GM12878 (cell line): ENCODE data around the gene STX7. TPM values are rescaled to one million over a fixed set of nuclear protein-coding genes. Genes with fewer than 3 reads are reported as not detected.
"Not testable (repeated sequence)": the region's sequence is repeated elsewhere in the genome, so short reads cannot be mapped to it uniquely, and the experiment has no call there.

Experiments used
- ATAC-seq: fragments of 200-7000 bp; cut with Tn5 transposase; 3 replicates; pipeline ENCODE4 v1.9.1; 2020; ENCODE audit warnings: mild to moderate bottlenecking, moderate library complexity
- BruUV-seq: library from RNA; stranded (reverse); fragments of 400-500 nt; replicated peaks from 2 replicates; lab custom pipeline; 2021; lab: Mats Ljungman, UMichigan
- CTCF ChIA-PET: fragments of 300-600 bp; sonication (Branson Sonifier 250); formaldehyde crosslinking; extraction: SDS; loops from one replicate; lab custom pipeline; 2021; ENCODE audit warnings: inconsistent platforms; lab: Yijun Ruan, JAX
- POLR2A ChIA-PET: fragments of 350-600 bp; formaldehyde crosslinking; extraction: SDS; loops from one replicate; lab custom pipeline; 2021; ENCODE audit warnings: inconsistent platforms; lab: Charles Lee
- RAD21 ChIA-PET: fragments of 300-600 bp; sonication (Branson Sonifier 250); formaldehyde crosslinking; loops from one replicate; lab custom pipeline; 2023; ENCODE audit warnings: antibody characterized with exemption; ENCODE audit not compliant: unreplicated experiment; lab: Charles Lee
- SMC1A ChIA-PET: fragments of 300-600 bp; sonication (Branson Sonifier 250); formaldehyde crosslinking; loops from one replicate; lab custom pipeline; 2023; ENCODE audit not compliant: unreplicated experiment, uncharacterized antibody; lab: Charles Lee
- DNase-seq: peaks from one replicate; pipeline ENCODE4 v3.0.0-alpha.2; 2011; ENCODE audit warnings: low read depth, low spot score
- FAIRE-seq: peaks from 3 replicates; lab custom pipeline; 2011; peaks lifted over from hg19 to GRCh38; lab: Jason Lieb, UNC
- H2AFZ ChIP-seq: 2 replicates; pipeline ENCODE4 v1.6.0; 2011; ENCODE audit warnings: low read depth, low read length, control low read depth; ENCODE audit not compliant: control insufficient read depth
- H3K27ac ChIP-seq: 2 replicates; pipeline ENCODE4 v1.5.1; 2011; ENCODE audit warnings: control low read depth; ENCODE audit not compliant: control insufficient read depth, insufficient read depth
- H3K27me3 ChIP-seq, 2 experiments: replicated peaks in 1 of 2; 2 replicates each; pipeline versions ENCODE4 v1.6.0 to v1.6.1; 2011; ENCODE audit warnings: low read length in 1 of 2; ENCODE audit not compliant: control insufficient read depth in 2 of 2, insufficient read depth in 2 of 2
- H3K36me3 ChIP-seq, 2 experiments: 2 replicates each; pipeline ENCODE4 v1.5.1; 2011; ENCODE audit warnings: low read length in 1 of 2; ENCODE audit not compliant: control insufficient read depth in 2 of 2, insufficient read depth in 2 of 2
- H3K4me1 ChIP-seq: 2 replicates; pipeline ENCODE4 v1.6.1; 2011; ENCODE audit warnings: mild to moderate bottlenecking, low read length, moderate library complexity, mixed read lengths; ENCODE audit not compliant: control insufficient read depth, insufficient read depth
- H3K4me2 ChIP-seq: 2 replicates; pipeline ENCODE4 v1.6.0; 2011; ENCODE audit warnings: control low read depth; ENCODE audit not compliant: control insufficient read depth, insufficient read depth
- H3K4me3 ChIP-seq: fragments of 200-600 bp; sonication (generic); 2 replicates; pipeline ENCODE4 v1.5.1; 2016
- H3K79me2 ChIP-seq: 2 replicates; pipeline ENCODE4 v1.6.0; 2011; ENCODE audit warnings: low read length; ENCODE audit not compliant: control insufficient read depth, insufficient read depth
- H3K9ac ChIP-seq: 2 replicates; pipeline ENCODE4 v1.8.0; 2011; ENCODE audit warnings: low read length, control low read depth, mixed read lengths; ENCODE audit not compliant: control insufficient read depth, insufficient read depth
- H3K9me3 ChIP-seq: replicated peaks from 3 replicates; pipeline ENCODE4 v1.5.1; 2011; ENCODE audit warnings: mild to moderate bottlenecking, low read length; ENCODE audit not compliant: control insufficient read depth, insufficient read depth
- H4K20me1 ChIP-seq: 2 replicates; pipeline ENCODE4 v1.6.0; 2011; ENCODE audit not compliant: control insufficient read depth, insufficient read depth
- ASH2L ChIP-seq: fragments of 300-600, 200-600 bp; sonication (generic); IDR thresholded peaks from 2 replicates; pipeline ENCODE4 v1.6.1; 2017; ENCODE audit warnings: low read depth, mild to moderate bottlenecking, borderline replicate concordance
- BACH1 ChIP-seq: fragments of 450-650 bp; IDR thresholded peaks from 2 replicates; pipeline ENCODE4 v1.6.1; 2017; ENCODE audit warnings: mild to moderate bottlenecking, borderline replicate concordance
- CREB1 ChIP-seq: IDR thresholded peaks from 2 replicates; pipeline ENCODE4 v1.6.1; 2012; ENCODE audit warnings: low read depth, mild to moderate bottlenecking, inconsistent platforms
- ELK1 ChIP-seq: IDR thresholded peaks from 2 replicates; pipeline ENCODE4 v1.6.1; 2012; ENCODE audit warnings: low read depth, low read length, improper control_type of control experiment
- EP300 ChIP-seq, 2 experiments: fragments of 150-350 bp in 1 of 2; IDR thresholded peaks; 2 replicates each; pipeline ENCODE4 v1.6.1; 2011 to 2012; ENCODE audit warnings: low read depth in 2 of 2, low read length in 2 of 2, borderline replicate concordance in 1 of 2, improper control_type of control experiment in 1 of 2, inconsistent platforms in 1 of 2; ENCODE audit not compliant: control insufficient read depth in 1 of 2
- FOXK2 ChIP-seq: fragments of 450-650 bp; IDR thresholded peaks from 2 replicates; pipeline ENCODE4 v1.6.1; 2017; ENCODE audit warnings: mild to moderate bottlenecking, moderate library complexity
- RAD21 ChIP-seq: IDR thresholded peaks from 2 replicates; pipeline ENCODE4 v1.6.1; 2011; ENCODE audit warnings: mild to moderate bottlenecking, low read depth, low read length, moderate library complexity; ENCODE audit not compliant: insufficient read depth
- RAD51 ChIP-seq: fragments of 450-650 bp; IDR thresholded peaks from 2 replicates; pipeline ENCODE4 v1.6.1; 2016; ENCODE audit warnings: moderate library complexity, mild to moderate bottlenecking, inconsistent platforms
- SMAD5 ChIP-seq: IDR thresholded peaks from 2 replicates; pipeline ENCODE4 v1.6.1; 2016; ENCODE audit warnings: antibody characterized with exemption, low read depth
- SMC3 ChIP-seq: IDR thresholded peaks from 2 replicates; pipeline ENCODE4 v1.6.1; 2011; ENCODE audit warnings: low read length, improper control_type of control experiment, borderline replicate concordance
- SP1 ChIP-seq: IDR thresholded peaks from one replicate; pipeline ENCODE4 v1.6.1; 2011; ENCODE audit warnings: low read depth, low read length
- SREBF2 ChIP-seq: IDR thresholded peaks from 2 replicates; pipeline ENCODE4 v1.6.1; 2012; ENCODE audit warnings: mild to moderate bottlenecking, low read length
- STAT1 ChIP-seq: fragments of 450-650 bp; conservative IDR thresholded peaks from 2 replicates; pipeline ENCODE4 v1.6.1; 2014; ENCODE audit warnings: antibody characterized with exemption, mild to moderate bottlenecking
- STAT3 ChIP-seq: IDR thresholded peaks from 2 replicates; pipeline ENCODE4 v1.6.1; 2011; ENCODE audit warnings: low read depth, low read length, improper control_type of control experiment
- ZNF217 ChIP-seq: fragments of 450-650 bp; IDR thresholded peaks from 2 replicates; pipeline ENCODE4 v1.6.1; 2017; ENCODE audit warnings: antibody characterized with exemption, mild to moderate bottlenecking
- WGBS: methylation state at CpG from one replicate; pipeline ENCODE4 v1.1.6; 2016; ENCODE audit warnings: low lambda C conversion rate; ENCODE audit not compliant: insufficient replicate concordance, insufficient coverage; ENCODE audit errors: missing lambda C conversion rate; 5-methylcytosine and 5-hydroxymethylcytosine counted together
- in situ Hi-C: fragments of 300-500 bp; cut with MboI; formaldehyde crosslinking; loops from 9 replicates; pipeline ENCODE4 v1.14.3; 2018; ENCODE audit warnings: mixed read lengths
- intact Hi-C: fragments of 100-400 bp; cut with micrococcal nuclease; formaldehyde crosslinking; loops from one replicate; pipeline ENCODE4 v1.14.2; 2022; ENCODE audit not compliant: unreplicated experiment
- polyA plus RNA-seq, 11 experiments: library from polyadenylated mRNA; depleted of rRNA in 4 of 11; unstranded in 6 of 11; stranded (reverse) in 5 of 11; fragments of >200 nt; fragmentation: Nextera tagmentation in 4 of 11; fragmentation: Illumina TruSeq in 1 of 11; extraction: Ambion mirVana in 4 of 11; extraction: Trizol in 1 of 11; gene quantifications; 1 replicate in 1 of 11; 2 replicates in 10 of 11; pipeline versions ENCODE4 v1.2.1 to v1.2.3, GENCODE V29; 2011 to 2016; ENCODE audit warnings: inconsistent platforms in 2 of 11, missing spikeins in 2 of 11, low read depth in 1 of 11
- total RNA-seq, 4 experiments: library from RNA; depleted of rRNA in 3 of 4; stranded (reverse); fragments of >200 nt in 3 of 4; fragmentation: Illumina TruSeq in 1 of 4; extraction: Trizol in 1 of 4; gene quantifications; 2 replicates each; pipeline versions ENCODE4 v1.2.1 to v1.2.3, GENCODE V29; 2013 to 2021
- TF ChIP-seq, protein P1 (sequence below): IDR thresholded peaks from 2 replicates; pipeline ENCODE4 v1.6.1; 2012; ENCODE audit warnings: improper control_type of control experiment, low read depth, low read length; ENCODE audit not compliant: insufficient replicate concordance

The STX7 gene
- total and polyA plus RNA-seq, 10 of the 15 experiments (the other 5 are each of a cell fraction or from before 2014, with no cell fraction given), result 26.5 to 75.5 (median 51.3) TPM

DNA sequence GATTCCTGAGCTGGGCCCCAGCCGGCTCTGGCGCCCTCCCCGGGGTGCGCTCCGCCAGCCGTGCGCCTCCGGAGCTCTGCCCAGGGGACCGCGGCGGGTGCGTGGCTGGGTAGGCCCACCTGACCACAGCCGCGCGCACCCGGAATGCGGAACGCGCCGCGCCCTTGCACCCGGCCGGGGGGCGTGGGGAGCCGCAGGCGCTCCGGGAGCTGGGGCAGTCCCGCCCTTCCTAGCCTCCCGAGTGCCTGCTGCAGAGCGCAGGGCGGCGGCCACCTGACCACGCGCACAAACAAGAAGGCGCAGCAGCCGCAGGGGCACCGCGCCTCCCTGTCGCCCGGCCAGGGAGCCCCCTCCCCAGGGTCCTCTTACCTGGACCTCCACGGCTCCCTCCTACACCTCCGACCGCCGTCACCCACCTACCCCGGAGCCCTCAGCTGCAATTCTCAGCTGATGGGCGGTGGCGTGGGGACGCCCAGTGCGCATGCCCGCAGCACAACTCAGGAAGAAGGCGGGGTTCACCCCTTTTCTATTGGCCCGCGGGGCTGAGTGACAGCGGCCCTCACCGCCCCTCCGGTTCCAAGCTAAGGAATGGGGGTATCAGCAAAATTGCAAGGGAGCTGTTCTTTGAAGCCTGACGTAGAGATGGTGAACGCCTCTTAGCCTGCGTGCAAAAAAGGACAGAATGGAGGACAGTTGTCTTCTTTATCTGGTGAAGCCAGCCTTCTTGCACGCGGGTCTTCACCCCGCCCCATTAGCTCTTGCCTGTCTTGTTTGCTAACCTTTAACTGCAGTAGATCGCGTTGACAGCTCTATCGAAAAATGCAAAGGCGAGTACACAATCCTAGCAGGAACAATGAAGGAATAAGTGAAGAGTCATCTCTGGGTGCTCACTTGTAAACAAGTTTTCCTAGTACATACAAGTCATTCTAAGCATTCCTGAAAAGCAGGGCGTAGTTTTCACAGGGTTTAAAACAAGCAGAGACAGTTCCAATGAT, at the start of gene STX7 (continued):
- TF ChIP-seq ASH2L (no peak), RAD21 (no peak), SMAD5 (0 out of 2 replicates have a peak, but pooled peaks have one; percentile 48), SMC3 (no peak), RAD51 (no peak), FOXK2 (no peak), STAT3 (no peak), SP1 (peak; percentile 69), SREBF2 (no peak), CREB1 (0 out of 2 replicates have a peak, but pooled peaks have one; percentile 22), ELK1 (peak; percentile 40; the same call in 1 of the 2 replicates), BACH1 (peak; percentile 82; the same call in 1 of the 2 replicates), ZNF217 (peak; percentile 89), STAT1 (0 out of 2 replicates have a peak, but pooled peaks have one; percentile 8), EP300 (IDR thresholded peaks at IDR 0.05; ENCODE audit: borderline replicate concordance in 1 of 2, control insufficient read depth in 1 of 2, low read depth in 2 of 2, low read length in 2 of 2) (no peak)
- TF ChIP-seq, protein P1, sequence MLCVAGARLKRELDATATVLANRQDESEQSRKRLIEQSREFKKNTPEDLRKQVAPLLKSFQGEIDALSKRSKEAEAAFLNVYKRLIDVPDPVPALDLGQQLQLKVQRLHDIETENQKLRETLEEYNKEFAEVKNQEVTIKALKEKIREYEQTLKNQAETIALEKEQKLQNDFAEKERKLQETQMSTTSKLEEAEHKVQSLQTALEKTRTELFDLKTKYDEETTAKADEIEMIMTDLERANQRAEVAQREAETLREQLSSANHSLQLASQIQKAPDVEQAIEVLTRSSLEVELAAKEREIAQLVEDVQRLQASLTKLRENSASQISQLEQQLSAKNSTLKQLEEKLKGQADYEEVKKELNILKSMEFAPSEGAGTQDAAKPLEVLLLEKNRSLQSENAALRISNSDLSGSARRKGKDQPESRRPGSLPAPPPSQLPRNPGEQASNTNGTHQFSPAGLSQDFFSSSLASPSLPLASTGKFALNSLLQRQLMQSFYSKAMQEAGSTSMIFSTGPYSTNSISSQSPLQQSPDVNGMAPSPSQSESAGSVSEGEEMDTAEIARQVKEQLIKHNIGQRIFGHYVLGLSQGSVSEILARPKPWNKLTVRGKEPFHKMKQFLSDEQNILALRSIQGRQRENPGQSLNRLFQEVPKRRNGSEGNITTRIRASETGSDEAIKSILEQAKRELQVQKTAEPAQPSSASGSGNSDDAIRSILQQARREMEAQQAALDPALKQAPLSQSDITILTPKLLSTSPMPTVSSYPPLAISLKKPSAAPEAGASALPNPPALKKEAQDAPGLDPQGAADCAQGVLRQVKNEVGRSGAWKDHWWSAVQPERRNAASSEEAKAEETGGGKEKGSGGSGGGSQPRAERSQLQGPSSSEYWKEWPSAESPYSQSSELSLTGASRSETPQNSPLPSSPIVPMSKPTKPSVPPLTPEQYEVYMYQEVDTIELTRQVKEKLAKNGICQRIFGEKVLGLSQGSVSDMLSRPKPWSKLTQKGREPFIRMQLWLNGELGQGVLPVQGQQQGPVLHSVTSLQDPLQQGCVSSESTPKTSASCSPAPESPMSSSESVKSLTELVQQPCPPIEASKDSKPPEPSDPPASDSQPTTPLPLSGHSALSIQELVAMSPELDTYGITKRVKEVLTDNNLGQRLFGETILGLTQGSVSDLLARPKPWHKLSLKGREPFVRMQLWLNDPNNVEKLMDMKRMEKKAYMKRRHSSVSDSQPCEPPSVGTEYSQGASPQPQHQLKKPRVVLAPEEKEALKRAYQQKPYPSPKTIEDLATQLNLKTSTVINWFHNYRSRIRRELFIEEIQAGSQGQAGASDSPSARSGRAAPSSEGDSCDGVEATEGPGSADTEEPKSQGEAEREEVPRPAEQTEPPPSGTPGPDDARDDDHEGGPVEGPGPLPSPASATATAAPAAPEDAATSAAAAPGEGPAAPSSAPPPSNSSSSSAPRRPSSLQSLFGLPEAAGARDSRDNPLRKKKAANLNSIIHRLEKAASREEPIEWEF, result peak; percentile 31

DNA sequence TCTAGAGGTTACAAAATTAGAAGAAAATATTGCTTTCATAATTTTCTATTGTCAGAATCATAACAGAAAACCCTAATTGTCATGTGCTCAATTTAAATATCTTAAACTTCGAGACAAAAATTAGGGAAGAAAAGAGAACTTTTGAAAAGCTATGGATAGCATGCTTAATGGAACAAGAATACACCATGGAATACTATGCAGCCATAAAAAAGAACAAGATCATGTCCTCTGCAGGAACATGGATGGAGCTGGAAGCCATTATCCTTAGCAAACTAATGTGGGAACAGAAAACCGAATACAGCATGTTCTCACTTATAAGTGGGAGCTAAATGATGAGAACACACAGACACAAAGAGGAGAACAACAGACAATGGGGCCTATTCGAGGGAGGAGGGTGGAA, 47.2 kb upstream of the STX7 start:
- H3K4me3 ChIP-seq, H3K36me3 ChIP-seq, H2AFZ ChIP-seq, ATAC-seq, H3K27ac ChIP-seq, DNase-seq, H3K4me1 ChIP-seq, POLR2A ChIA-PET, in situ Hi-C loops, RAD21 ChIA-PET, H3K79me2 ChIP-seq, intact Hi-C loops, FAIRE-seq, H4K20me1 ChIP-seq, BruUV-seq, H3K4me2 ChIP-seq, SMC1A ChIA-PET, H3K9me3 ChIP-seq, CTCF ChIA-PET, H3K9ac ChIP-seq, H3K27me3 ChIP-seq: not testable (repeated sequence)
- 5% methylated on average over 3 of the region's 3 CpGs for WGBS
